ENCODE data around the gene SMG6. TPM values are rescaled to one million over a fixed set of nuclear protein-coding genes. Genes with fewer than 3 reads are reported as not detected.
A peak's percentile ranks its signal among the peaks of the same experiment; 100 is the strongest.

Gene SMG6
- total RNA-seq, 1 donor from 2014 or later: 9.2 TPM

GRCh38 chr17:2312736-2313135 lies 9.2 kb upstream of the SMG6 start:
- no peak for FAIRE-seq
- TF ChIP-seq, protein P1, sequence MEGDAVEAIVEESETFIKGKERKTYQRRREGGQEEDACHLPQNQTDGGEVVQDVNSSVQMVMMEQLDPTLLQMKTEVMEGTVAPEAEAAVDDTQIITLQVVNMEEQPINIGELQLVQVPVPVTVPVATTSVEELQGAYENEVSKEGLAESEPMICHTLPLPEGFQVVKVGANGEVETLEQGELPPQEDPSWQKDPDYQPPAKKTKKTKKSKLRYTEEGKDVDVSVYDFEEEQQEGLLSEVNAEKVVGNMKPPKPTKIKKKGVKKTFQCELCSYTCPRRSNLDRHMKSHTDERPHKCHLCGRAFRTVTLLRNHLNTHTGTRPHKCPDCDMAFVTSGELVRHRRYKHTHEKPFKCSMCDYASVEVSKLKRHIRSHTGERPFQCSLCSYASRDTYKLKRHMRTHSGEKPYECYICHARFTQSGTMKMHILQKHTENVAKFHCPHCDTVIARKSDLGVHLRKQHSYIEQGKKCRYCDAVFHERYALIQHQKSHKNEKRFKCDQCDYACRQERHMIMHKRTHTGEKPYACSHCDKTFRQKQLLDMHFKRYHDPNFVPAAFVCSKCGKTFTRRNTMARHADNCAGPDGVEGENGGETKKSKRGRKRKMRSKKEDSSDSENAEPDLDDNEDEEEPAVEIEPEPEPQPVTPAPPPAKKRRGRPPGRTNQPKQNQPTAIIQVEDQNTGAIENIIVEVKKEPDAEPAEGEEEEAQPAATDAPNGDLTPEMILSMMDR (IDR thresholded peaks at IDR 0.05; ENCODE audit: insufficient read depth, low read length, severe bottlenecking): no peak
- no peak for DNase-seq (ENCODE audit: low read depth)
- no peaks in the 10 kb centered on the region for H3K36me3 ChIP-seq (ENCODE audit: control insufficient read depth, insufficient read depth, low read length)
- H3K27me3 ChIP-seq (ENCODE audit: control insufficient read depth, insufficient read depth, low read length): no peaks in the 10 kb centered on the region
- no peak overlapping the region for H3K4me3 ChIP-seq (ENCODE audit: low read depth, low read length)

DNA sequence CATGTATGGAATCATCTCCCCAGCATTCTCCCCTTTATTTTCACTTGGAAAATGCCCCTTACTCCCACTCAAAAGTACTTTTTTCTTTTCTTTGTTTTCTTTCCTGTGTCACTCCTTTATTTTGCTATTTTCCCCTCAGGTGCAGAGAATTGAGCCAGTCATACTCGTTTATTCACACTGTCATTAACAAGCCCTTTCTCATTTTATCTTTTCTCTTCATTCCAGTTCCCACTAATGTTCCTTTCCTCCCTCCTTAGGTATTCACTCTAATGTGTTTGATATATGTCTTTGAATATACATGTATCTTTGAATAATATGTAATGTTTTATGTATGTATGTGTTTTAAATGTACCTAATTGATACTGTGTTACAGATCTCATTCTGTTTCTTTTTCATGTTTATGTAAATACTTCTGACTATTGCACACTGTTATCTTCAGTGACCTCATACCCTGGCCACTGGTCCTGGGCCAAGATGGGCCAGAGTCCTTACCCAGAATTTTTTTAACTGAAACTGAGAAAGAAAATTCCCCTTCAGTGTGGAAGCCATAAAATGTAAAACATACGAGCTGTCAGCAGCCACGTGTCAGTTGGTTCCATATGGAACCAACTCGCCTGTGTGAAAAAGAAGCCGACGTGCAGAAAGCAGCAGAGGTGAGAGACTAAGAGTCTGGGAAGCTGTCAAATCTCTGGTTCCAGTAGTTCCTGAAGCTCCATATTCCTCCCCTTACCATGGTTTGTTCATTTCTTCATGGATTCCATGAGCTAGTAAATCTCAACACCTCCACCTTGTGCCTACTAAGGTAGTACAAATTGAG lies 6.0 kb upstream of the SMG6 start:
- Histone ChIP-seq H3K4me3 (ENCODE audit: low read depth, low read length) (no peak overlapping the region), H3K36me3 (ENCODE audit: control insufficient read depth, insufficient read depth, low read length) (no peaks in the 10 kb centered on the region), H3K27me3 (ENCODE audit: control insufficient read depth, insufficient read depth, low read length) (no peaks in the 10 kb centered on the region)
- FAIRE-seq (no peak), DNase-seq (ENCODE audit: low read depth) (no peak)
- TF ChIP-seq, protein P1 (IDR thresholded peaks at IDR 0.05; ENCODE audit: insufficient read depth, low read length, severe bottlenecking): no peak

GRCh38 chr17:2304931-2305330 lies 1.3 kb upstream of the SMG6 start:
- TF ChIP-seq, protein P1 (IDR thresholded peaks at IDR 0.05; ENCODE audit: insufficient read depth, low read length, severe bottlenecking): no peak
- no peaks in the 10 kb centered on the region for H3K36me3 ChIP-seq (ENCODE audit: control insufficient read depth, insufficient read depth, low read length)
- H3K27me3 ChIP-seq (ENCODE audit: control insufficient read depth, insufficient read depth, low read length): no peaks in the 10 kb centered on the region
- no peak for FAIRE-seq
- no peak for DNase-seq (ENCODE audit: low read depth)
- H3K4me3 ChIP-seq (ENCODE audit: low read depth, low read length): no peak overlapping the region

DNA sequence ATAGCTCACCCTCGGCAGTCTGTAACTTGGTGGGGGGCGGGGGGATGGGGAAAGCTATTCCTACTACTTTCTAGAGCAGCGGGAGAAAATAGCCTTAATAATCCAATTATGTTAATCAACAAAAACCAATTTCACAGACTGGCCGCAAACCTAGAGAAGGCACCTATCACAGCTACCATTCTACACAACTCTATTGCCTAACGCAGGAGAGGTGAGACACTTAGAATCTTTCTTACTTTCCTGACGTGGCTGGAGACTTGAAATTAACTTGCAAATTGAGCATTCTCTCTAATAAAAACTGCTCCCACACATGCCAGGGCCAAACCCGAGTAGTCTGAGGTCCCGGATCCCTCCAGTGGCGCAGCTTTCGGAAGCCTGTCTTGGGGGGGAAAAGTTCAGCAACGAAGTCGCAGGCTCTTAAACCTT lies 794 bp downstream of the SMG6 start:
- FAIRE-seq: no peak
- TF ChIP-seq, protein P1 (IDR thresholded peaks at IDR 0.05; ENCODE audit: insufficient read depth, low read length, severe bottlenecking): no peak
- peaks cover 10% of the 10 kb centered on the region for H3K36me3 ChIP-seq (ENCODE audit: control insufficient read depth, insufficient read depth, low read length)
- H3K27me3 ChIP-seq (ENCODE audit: control insufficient read depth, insufficient read depth, low read length): no peaks in the 10 kb centered on the region
- H3K4me3 ChIP-seq (ENCODE audit: low read depth, low read length): peak overlapping the region; percentile 91
- DNase-seq (ENCODE audit: low read depth): peak; percentile 22

- TF ChIP-seq, protein P1 (IDR thresholded peaks at IDR 0.05; ENCODE audit: insufficient read depth, low read length, severe bottlenecking): no peak
- Histone ChIP-seq H3K36me3 (ENCODE audit: control insufficient read depth, insufficient read depth, low read length) (peaks cover 15% of the 10 kb centered on the region), H3K27me3 (ENCODE audit: control insufficient read depth, insufficient read depth, low read length) (no peaks in the 10 kb centered on the region), H3K4me3 (ENCODE audit: low read depth, low read length) (no peak overlapping the region)
- FAIRE-seq: no peak
- no peak for DNase-seq (ENCODE audit: low read depth)
These were observed 3.8 kb downstream of the SMG6 start for GRCh38 chr17:2299756-2300155.

All from bronchial epithelial cell (primary cell).